Right renal pelvis (tissue), 4 donors: ENCODE measurements around the gene AFF3. TPM values are rescaled to one million over a fixed set of nuclear protein-coding genes. Genes with fewer than 3 reads are reported as not detected.

ENCODE experiments used
- DNase-seq, 4 donors: peaks; one replicate each; pipeline ENCODE4 v3.0.0-alpha.2; 2013; ENCODE audit warnings: low read depth in 4 of 4, low spot score in 3 of 4, missing footprints in 1 of 4
- polyA plus RNA-seq, 4 donors: library from polyadenylated mRNA; unstranded; fragments of 120-200 nt; gene quantifications; one replicate each; pipeline ENCODE4 v1.2.1, GENCODE V29; 2013; ENCODE audit not compliant: insufficient read length in 4 of 4

AFF3 gene
- polyA plus RNA-seq, 4 donors, result 18.3 to 25.4 (median 20.9) TPM

DNA sequence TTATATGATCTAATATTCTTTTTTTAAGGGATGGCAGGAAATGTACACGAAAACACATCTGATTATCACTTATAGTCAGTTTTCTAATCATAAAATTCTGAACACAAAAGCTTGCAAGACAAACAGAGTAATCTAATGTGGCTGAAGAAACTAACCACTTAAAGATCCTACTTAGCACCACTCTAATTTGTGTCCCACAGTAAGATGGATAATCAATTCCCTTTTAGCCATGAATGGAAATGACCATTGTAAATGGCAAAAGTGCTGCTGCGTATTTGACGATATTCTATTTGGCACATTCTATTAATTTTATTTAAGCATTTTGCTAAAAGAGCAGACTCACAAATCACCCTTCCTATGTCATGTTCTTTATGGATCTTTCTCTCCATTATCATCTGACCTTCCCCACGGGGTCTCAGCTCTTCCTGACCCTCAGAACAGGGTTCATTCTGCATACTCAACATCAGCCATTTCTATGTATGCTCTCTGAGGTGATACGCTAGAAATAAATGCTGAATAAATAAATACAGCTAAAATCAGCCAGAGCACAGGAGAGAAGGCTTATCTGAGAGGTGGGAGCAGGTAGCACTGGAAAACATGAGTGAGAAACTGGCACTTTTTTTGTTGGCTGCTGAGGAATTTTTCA is 295.8 kb downstream of the AFF3 start:
- DNase-seq, result no peak

DNA sequence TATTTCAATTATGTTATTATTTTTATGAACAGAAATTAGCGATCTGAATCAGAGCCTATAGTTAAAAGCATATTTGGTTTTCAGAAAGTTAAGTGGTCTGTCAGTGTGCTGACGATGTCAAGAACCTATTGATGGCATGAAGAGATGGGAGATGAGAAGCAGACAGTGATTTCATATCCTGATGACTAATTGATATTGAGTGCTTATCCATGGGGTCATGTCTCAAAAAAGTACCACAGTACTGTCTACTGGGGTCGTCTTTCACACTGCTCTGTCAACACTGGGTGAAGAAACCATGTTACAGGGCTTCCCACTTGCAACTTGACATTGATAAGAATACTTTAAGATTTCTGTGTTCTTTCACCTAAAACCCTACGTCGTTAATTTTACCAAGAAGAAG is 297.1 kb downstream of the AFF3 start:
- no peak for DNase-seq

DNA sequence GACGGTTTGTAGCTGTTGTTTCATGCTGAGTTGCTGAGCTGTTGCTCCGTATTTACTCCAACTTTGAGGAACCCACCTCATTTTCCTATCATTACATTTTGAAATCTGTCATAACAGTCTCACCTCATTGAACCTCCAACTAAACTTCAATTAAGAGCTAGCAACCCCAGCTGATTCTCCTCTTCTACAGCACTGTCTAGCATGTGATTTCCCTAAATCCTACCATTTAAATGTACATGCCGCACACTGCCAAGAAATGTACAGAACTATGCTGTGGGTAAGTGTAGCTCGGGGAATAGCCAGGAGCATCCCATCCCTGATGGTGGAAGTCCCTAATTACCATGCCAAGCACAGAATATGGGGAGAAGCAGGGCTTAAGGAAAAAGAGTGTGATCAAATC is 299.9 kb downstream of the AFF3 start:
- DNase-seq, result no peak

GRCh38 chr2:99841749-99842148 is 300.6 kb downstream of the AFF3 start:
- DNase-seq, result no peak

- no peak for DNase-seq
Measured at GRCh38 chr2:99840831-99841230, 301.6 kb downstream of the AFF3 start.

DNA sequence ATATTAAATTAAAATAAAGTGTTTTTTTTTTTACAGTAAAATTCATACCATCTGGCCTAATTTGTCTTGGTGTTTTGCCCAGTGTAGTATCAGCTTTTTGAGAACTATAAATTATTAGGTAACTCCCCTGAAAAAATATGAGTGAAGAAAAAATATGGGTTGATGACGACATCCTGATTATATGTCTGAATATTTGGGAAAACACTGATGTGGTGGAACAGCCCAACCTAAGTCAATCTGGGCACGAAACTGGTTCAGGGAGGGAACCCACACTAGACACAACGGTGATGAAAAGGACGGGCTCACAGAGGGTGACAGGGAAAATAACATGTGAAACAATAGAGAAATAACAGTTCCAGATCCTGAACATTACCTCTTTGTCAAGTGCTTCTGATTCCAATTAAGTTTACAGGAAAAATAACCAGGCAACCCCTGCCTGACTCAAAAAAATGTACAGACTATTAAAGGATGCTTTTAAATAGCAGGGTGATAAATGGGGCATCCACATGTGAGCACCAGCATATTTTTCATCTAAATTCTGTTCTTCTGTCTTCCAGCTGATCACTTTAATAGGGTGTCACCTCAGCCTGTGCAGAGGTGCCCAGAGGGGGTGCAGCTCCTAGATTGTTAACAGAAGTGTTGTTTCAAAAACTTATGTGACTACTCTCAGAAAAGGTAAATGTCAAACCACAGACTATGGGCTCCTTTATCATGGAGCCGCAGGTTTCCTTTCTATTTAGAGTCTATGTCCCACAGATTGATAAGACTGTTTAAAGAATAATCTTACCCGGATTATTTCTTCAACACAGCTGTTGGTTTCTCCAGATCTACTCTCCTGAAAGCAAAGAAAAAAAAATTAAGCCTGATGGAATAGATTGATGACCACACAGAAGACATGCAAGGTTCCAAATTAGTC is 305.4 kb downstream of the AFF3 start:
- no peak for DNase-seq

DNA sequence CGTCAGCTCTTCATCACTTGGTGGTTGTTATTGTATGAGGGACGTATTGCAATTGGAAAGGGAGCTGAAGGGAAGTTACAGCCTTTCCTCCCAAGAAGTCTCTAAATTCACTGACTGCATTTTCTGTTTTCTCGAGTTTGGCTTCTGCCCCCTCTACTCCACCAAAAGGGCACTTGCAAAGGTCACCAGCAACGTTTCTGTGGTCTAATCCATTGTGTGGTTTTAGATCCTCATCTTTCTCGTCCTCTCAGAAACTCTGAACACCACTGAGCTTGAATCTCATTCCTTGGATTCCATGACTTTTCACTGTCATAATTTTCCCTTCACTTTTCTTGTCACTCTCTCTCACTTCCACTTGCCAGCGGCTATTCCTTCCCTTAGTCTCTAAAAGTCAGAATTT is 308.0 kb downstream of the AFF3 start:
- DNase-seq, result no peak

DNA sequence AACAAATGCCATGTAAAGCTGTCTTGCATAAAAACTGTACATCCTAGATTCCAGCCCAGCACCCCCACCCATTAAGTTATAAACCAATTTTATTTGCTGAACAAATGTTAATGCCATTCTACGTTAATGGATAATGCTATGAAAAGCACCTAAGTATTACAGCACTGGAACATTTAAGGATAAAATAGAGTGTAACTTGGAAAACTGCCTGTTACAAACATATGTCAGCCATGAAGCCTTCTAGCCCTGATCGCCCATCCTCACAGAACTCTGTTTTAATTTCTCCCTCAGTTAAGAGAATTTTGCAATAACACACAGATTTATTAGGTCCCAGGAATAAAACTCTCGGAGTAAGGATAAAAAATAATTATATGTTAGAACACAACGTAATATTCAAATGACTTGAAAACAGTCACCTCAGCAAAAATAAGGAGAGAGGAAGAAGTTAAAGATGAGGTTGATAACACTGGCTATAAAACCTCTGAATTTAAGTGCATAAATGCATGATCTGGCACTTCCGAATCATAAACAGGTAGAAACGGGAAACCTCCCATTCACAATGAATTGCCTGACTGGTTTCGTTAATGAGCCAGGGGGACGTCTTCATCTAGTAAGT is 308.7 kb downstream of the AFF3 start:
- DNase-seq, result no peak

DNA sequence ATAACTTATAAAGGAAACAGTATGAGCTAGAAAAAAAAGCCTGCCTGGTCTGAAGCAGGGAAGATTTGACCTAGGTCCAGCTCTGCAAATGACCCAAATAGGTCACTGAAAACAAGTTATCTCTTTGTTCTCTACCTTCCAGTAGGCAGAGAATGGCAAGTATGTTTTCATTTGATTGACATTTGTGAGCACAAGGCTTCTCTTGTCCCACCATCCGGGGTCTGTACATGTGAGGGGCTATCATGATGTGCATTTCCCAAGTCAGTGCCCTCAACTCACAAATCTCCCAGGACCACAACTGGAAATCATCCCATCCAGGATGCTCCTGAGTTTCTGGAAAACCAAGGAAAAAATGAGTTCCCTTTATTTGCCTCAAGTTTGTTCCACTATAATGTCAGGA is 309.5 kb downstream of the AFF3 start:
- no peak for DNase-seq

DNA sequence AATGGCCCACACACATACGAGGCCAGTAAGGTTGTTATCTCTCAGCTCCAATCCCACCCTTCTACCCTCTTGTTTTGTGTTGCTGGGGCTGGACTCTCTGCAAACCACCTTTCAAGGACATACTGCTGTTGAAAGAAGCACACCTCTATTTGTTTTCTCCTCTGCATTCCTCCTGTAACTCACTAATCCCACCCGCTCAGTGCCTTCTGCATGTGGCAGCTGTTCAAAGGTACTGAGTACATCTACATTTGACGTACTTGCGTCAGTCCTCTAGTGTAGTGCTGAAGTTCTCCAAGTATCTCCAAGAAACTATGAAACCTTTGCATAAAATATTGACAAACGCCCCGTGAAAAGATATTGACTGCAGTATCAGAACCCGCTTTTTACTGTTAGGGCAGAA is 310.6 kb downstream of the AFF3 start:
- DNase-seq, result no peak

DNA sequence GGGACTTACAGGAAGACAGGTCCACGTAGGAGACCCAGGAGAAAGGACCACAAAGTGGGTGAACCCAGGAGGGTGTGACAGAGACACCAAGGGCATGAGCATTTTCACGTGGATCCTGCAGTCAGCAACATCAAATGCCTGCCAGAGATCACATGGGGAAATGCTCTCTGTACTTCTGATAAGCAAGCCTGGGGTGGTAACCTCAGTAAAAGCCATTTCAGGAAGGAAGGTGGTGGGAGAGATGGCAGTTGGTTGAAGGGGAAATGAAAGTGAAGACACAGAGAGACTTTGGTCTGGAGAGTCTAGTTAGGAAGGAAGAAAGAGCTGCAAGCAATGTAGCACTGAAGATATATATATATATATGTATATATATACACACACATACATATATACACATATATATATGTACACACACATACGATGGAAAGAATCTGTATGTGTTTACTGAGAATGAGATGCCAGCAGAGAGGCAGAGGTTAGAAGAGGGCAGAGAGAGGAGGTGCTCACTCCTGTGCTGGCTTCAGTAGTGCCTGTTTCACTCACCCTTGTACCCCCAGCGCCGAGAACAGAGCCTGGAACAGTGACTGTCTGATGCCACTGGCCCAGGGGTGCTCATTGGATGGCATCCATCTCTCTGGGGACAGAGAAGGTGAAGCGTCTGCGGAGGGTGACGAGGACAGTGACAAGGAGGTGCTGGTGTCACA is 314.9 kb downstream of the AFF3 start:
- DNase-seq, result no peak

DNA sequence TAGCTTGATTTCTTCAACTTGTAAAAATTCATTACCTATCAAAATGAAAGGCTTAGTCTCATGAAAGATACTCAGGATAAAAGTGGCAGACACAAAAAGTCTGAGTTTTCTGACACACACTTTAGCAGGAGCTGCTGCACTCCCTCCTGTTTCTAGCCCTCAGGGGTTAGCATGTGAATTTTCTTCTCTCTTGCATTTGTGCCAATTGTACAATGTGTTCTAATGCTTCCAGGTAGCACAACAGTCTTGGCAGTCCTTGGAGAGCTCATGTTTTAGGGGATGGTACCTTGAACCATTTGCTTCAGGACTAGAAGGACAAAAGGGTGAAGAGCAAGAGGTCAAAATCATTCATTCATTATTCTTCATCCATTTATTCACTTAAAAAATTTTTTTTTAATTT is 316.8 kb downstream of the AFF3 start:
- no peak for DNase-seq

- DNase-seq, result no peak
Measured at GRCh38 chr2:99824758-99825157, 317.6 kb downstream of the AFF3 start.

- no peak for DNase-seq
Measured at GRCh38 chr2:99822474-99823207, 319.7 kb downstream of the AFF3 start.

DNA sequence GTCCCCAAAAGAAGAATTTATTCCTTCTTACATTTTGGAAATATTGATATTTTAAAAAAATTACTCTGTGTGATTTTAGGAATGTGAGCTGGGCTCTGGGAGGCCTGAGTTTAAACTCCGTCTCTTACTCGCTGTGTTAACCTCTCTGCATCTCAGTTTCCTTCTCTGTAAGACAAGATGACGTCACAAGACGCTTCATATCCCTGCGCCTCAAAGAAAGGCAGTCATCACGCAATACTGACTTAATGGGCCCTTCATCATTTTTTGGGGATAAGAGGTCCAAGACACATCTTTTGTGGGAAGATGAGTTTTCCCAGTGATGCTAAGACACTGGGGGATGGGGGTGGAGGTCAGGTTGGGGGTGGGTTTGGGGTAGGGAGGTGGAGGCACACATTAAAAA is 320.4 kb downstream of the AFF3 start:
- no peak for DNase-seq

GRCh38 chr2:99821572-99821971 is 320.8 kb downstream of the AFF3 start:
- no peak for DNase-seq

- no peak for DNase-seq
Measured at GRCh38 chr2:99821039-99821438, 321.4 kb downstream of the AFF3 start.

GRCh38 chr2:99819766-99820165 is 322.6 kb downstream of the AFF3 start:
- no peak for DNase-seq

DNA sequence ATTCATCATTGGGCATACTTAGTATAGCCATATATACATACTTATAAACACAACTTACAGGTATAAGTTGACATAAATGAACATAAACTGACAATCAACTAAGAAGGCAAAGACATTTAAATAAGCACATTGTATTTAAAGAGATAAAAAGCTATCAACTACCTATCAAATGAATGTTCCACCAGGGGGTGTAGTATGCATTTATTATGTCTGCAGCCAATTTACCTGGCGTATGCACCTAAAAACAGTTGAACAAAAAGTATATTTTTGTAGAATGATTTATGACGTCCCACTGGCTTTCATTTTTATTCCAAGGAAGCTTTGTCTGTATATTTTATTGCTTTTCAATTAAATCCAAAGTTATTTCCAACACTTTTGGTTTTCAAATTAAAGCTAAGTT is 323.5 kb downstream of the AFF3 start:
- DNase-seq, result no peak

DNA sequence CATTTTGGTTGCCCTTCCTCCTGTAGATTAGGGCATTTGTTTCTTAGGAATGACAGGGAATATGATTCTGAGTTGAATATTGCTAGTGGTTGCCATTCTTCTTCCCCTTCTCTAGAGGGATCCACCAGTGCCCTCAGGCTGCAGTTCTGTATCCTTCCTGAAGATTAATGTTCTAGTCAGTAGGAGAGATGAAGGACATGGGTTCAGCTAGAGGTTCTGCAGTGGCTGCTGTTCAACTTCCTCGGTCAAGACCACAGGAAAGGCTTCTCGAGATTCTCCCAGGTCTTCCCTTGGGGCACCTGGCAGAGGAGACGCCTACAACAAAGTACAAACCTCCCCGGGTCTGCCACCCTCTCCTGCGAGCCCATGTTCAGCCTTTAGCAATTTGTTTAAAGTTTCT is 325.5 kb downstream of the AFF3 start:
- no peak for DNase-seq
